GM23338 (cell line): Measurements from ENCODE around the gene OR4A47. TPM values are rescaled to one million over a fixed set of nuclear protein-coding genes. Genes with fewer than 3 reads are reported as not detected.

ENCODE experiments used
- ATAC-seq: fragments of 200-7000 bp; cut with Tn5 transposase; 3 replicates; pipeline ENCODE4 v1.9.1; 2020
- DNase-seq: peaks from one replicate; pipeline ENCODE4 v3.0.0-alpha.2; 2015; ENCODE audit warnings: low spot score
- H2AFZ ChIP-seq: fragments of 200-600 bp; sonication (generic); 2 replicates; pipeline ENCODE4 v1.8.0; 2016; ENCODE audit warnings: antibody characterized with exemption, mild to moderate bottlenecking, moderate library complexity
- H3F3A ChIP-seq: fragments of 200-600 bp; sonication (generic); replicated peaks from 2 replicates; pipeline ENCODE4 v1.8.0; 2017; ENCODE audit warnings: antibody characterized with exemption, mixed run types, low read depth
- H3K27ac ChIP-seq: fragments of 200-600 bp; sonication (generic); 2 replicates; pipeline ENCODE4 v1.6.1; 2016; ENCODE audit warnings: low read depth
- H3K27me3 ChIP-seq: fragments of 200-600 bp; sonication (generic); 2 replicates; pipeline ENCODE4 v1.8.0; 2016; ENCODE audit warnings: mild to moderate bottlenecking, mixed run types, moderate library complexity; ENCODE audit not compliant: insufficient read depth
- H3K36me3 ChIP-seq: fragments of 200-600 bp; sonication (generic); 2 replicates; pipeline ENCODE4 v1.8.0; 2016; ENCODE audit warnings: mild to moderate bottlenecking; ENCODE audit not compliant: insufficient read depth
- H3K4me1 ChIP-seq: fragments of 200-600 bp; sonication (generic); 2 replicates; pipeline ENCODE4 v1.8.0; 2016; ENCODE audit warnings: mild to moderate bottlenecking, moderate library complexity; ENCODE audit not compliant: insufficient read depth
- H3K4me2 ChIP-seq: fragments of 200-600 bp; sonication (generic); 2 replicates; pipeline ENCODE4 v1.7.1; 2017; ENCODE audit warnings: mixed run types
- H3K4me3 ChIP-seq: fragments of 200-600 bp; sonication (generic); 2 replicates; pipeline ENCODE4 v1.6.1; 2016; ENCODE audit warnings: mixed run types
- H3K79me2 ChIP-seq: fragments of 200-600 bp; sonication (generic); replicated peaks from 2 replicates; pipeline ENCODE4 v1.8.0; 2017; ENCODE audit warnings: mild to moderate bottlenecking; ENCODE audit not compliant: insufficient read depth
- H3K9me2 ChIP-seq: fragments of 200-600 bp; sonication (generic); 2 replicates; pipeline ENCODE4 v1.8.0; 2017; ENCODE audit not compliant: insufficient read depth
- H4K20me1 ChIP-seq: fragments of 200-600 bp; sonication (generic); replicated peaks from 2 replicates; pipeline ENCODE4 v1.8.0; 2017; ENCODE audit warnings: mild to moderate bottlenecking; ENCODE audit not compliant: insufficient read depth
- H3K27ac Mint-ChIP-seq: 2 replicates; pipeline ENCODE4 v1.8.0; 2020; ENCODE audit warnings: inconsistent platforms, mild to moderate bottlenecking, moderate library complexity, mixed read lengths
- H3K27me3 Mint-ChIP-seq: 3 replicates; pipeline ENCODE4 v1.8.0; 2022; ENCODE audit warnings: low read depth, mild to moderate bottlenecking, moderate library complexity, mixed read lengths, inconsistent platforms; ENCODE audit not compliant: insufficient read depth, poor library complexity
- H3K36me3 Mint-ChIP-seq: 3 replicates; pipeline ENCODE4 v1.8.0; 2021; ENCODE audit warnings: low read depth, mild to moderate bottlenecking, inconsistent platforms, moderate library complexity, mixed read lengths
- H3K4me1 Mint-ChIP-seq: 3 replicates; pipeline ENCODE4 v1.8.0; 2020; ENCODE audit warnings: mild to moderate bottlenecking, inconsistent platforms, mixed read lengths
- H3K4me3 Mint-ChIP-seq: 3 replicates; pipeline ENCODE4 v1.8.0; 2021; ENCODE audit warnings: moderate library complexity, mild to moderate bottlenecking, inconsistent platforms, mixed read lengths
- H3K9me3 Mint-ChIP-seq: 3 replicates; pipeline ENCODE4 v1.8.0; 2020; ENCODE audit warnings: moderate library complexity, mild to moderate bottlenecking, inconsistent platforms, mixed read lengths
- CREB1 ChIP-seq: fragments of 250-450 bp; sonication (Bioruptor Pico); IDR thresholded peaks from 2 replicates; pipeline ENCODE4 v1.5.0; 2020; ENCODE audit warnings: low read depth, mild to moderate bottlenecking, moderate library complexity
- EZH2 ChIP-seq: fragments of 200-600 bp; sonication (generic); IDR thresholded peaks from one replicate; pipeline ENCODE4 v1.8.0; 2017; ENCODE audit warnings: antibody characterized with exemption, mild to moderate bottlenecking, low read depth; ENCODE audit not compliant: unreplicated experiment
- EZH2phosphoT487 ChIP-seq: fragments of 200-600 bp; sonication (generic); IDR thresholded peaks from one replicate; pipeline ENCODE4 v1.8.1; 2018; ENCODE audit warnings: antibody characterized with exemption; ENCODE audit not compliant: unreplicated experiment
- JUNB ChIP-seq: IDR thresholded peaks from one replicate; pipeline ENCODE4 v1.6.1; 2016; ENCODE audit warnings: antibody characterized with exemption; ENCODE audit not compliant: unreplicated experiment
- NANOG ChIP-seq: IDR thresholded peaks from 2 replicates; pipeline ENCODE4 v1.6.1; 2016; ENCODE audit warnings: antibody characterized with exemption, borderline replicate concordance
- POLR2AphosphoS5 ChIP-seq: IDR thresholded peaks from 2 replicates; pipeline ENCODE4 v1.6.1; 2016; ENCODE audit warnings: antibody characterized with exemption, low read depth
- REST ChIP-seq: IDR thresholded peaks from one replicate; pipeline ENCODE4 v1.6.1; 2018; ENCODE audit warnings: antibody characterized with exemption; ENCODE audit not compliant: unreplicated experiment
- STAT1 ChIP-seq: IDR thresholded peaks from one replicate; pipeline ENCODE4 v1.6.1; 2016; ENCODE audit warnings: antibody characterized with exemption; ENCODE audit not compliant: unreplicated experiment
- ZNF114 ChIP-seq: fragments of 250-450 bp; sonication (Bioruptor Pico); IDR thresholded peaks from 2 replicates; pipeline ENCODE4 v1.5.0; 2020; ENCODE audit warnings: mild to moderate bottlenecking, moderate library complexity
- ZNF331 ChIP-seq: fragments of 250-450 bp; sonication (Bioruptor Pico); IDR thresholded peaks from 2 replicates; pipeline ENCODE4 v1.5.0; 2020; ENCODE audit warnings: low read depth, mild to moderate bottlenecking, moderate library complexity
- ZNF462 ChIP-seq: fragments of 250-450 bp; sonication (Bioruptor Pico); IDR thresholded peaks from 2 replicates; pipeline ENCODE4 v1.5.0; 2020; ENCODE audit warnings: mild to moderate bottlenecking, moderate library complexity
- polyA plus RNA-seq: library from polyadenylated mRNA; unstranded; fragments of >200 nt; fragmentation: Nextera tagmentation; extraction: Ambion mirVana; gene quantifications from 2 replicates; pipeline ENCODE4 v1.2.1, GENCODE V29; 2016
- total RNA-seq: library from RNA; depleted of rRNA; stranded (reverse); fragments of >200 nt; shearing (Covaris generic); gene quantifications from 2 replicates; pipeline ENCODE4 v1.2.3, GENCODE V29; 2014
- TF ChIP-seq, protein P1 (sequence below), 2 experiments: fragments of 200-600 bp in 1 of 2; sonication (generic) in 1 of 2; conservative IDR thresholded peaks; 2 replicates each; pipeline versions ENCODE4 v1.5.1 to v1.6.1; 2016 to 2017; ENCODE audit warnings: antibody characterized with exemption in 2 of 2, low read depth in 2 of 2, mild to moderate bottlenecking in 2 of 2, moderate library complexity in 1 of 2
- TF ChIP-seq, protein P2 (sequence below): IDR thresholded peaks from 2 replicates; pipeline ENCODE4 v1.6.1; 2016; ENCODE audit warnings: antibody characterized with exemption

Gene OR4A47
- total and polyA plus RNA-seq, 2 experiments from 2014 or later: not detected

GRCh38 chr11:48538991-48539390, 50.4 kb downstream of the OR4A47 start:
- peaks cover 13% of the 10 kb centered on the region for H3K36me3 Mint-ChIP-seq

More at GRCh38 chr11:48538991-48539390, 50.4 kb downstream of the OR4A47 start:
- no peaks in the 10 kb centered on the region for H3F3A ChIP-seq
- no peaks in the 10 kb centered on the region for H4K20me1 ChIP-seq
- H3K4me3 ChIP-seq: no peak overlapping the region
- H2AFZ ChIP-seq: no peak overlapping the region
- ATAC-seq (no peak), DNase-seq (no peak)
- no peaks in the 10 kb centered on the region for H3K9me2 ChIP-seq
- H3K4me2 ChIP-seq: no peak overlapping the region
- TF ChIP-seq ZNF114 (CRISPR knock-in tag) (no peak), STAT1 (no peak), ZNF462 (CRISPR knock-in tag) (no peak), JUNB (no peak), CREB1 (CRISPR knock-in tag) (no peak), REST (no peak), POLR2AphosphoS5 (no peak), ZNF331 (CRISPR knock-in tag) (no peak), NANOG (no peak), EZH2phosphoT487 (no peak), EZH2 (no peak)
- TF ChIP-seq, protein P1, sequence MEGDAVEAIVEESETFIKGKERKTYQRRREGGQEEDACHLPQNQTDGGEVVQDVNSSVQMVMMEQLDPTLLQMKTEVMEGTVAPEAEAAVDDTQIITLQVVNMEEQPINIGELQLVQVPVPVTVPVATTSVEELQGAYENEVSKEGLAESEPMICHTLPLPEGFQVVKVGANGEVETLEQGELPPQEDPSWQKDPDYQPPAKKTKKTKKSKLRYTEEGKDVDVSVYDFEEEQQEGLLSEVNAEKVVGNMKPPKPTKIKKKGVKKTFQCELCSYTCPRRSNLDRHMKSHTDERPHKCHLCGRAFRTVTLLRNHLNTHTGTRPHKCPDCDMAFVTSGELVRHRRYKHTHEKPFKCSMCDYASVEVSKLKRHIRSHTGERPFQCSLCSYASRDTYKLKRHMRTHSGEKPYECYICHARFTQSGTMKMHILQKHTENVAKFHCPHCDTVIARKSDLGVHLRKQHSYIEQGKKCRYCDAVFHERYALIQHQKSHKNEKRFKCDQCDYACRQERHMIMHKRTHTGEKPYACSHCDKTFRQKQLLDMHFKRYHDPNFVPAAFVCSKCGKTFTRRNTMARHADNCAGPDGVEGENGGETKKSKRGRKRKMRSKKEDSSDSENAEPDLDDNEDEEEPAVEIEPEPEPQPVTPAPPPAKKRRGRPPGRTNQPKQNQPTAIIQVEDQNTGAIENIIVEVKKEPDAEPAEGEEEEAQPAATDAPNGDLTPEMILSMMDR (conservative IDR thresholded peaks at IDR 0.05; ENCODE audit: low read depth in 2 of 2): no peak
- TF ChIP-seq, protein P2, sequence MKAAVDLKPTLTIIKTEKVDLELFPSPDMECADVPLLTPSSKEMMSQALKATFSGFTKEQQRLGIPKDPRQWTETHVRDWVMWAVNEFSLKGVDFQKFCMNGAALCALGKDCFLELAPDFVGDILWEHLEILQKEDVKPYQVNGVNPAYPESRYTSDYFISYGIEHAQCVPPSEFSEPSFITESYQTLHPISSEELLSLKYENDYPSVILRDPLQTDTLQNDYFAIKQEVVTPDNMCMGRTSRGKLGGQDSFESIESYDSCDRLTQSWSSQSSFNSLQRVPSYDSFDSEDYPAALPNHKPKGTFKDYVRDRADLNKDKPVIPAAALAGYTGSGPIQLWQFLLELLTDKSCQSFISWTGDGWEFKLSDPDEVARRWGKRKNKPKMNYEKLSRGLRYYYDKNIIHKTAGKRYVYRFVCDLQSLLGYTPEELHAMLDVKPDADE: no peak
- no peaks in the 10 kb centered on the region for H3K79me2 ChIP-seq
- H3K4me1 Mint-ChIP-seq: no peaks in the 10 kb centered on the region
- H3K9me3 Mint-ChIP-seq: peaks cover 78% of the 10 kb centered on the region
- H3K27me3 Mint-ChIP-seq: no peaks in the 10 kb centered on the region
- no peaks in the 10 kb centered on the region for H3K27me3 ChIP-seq
- H3K27ac ChIP-seq: no peak overlapping the region
- no peak overlapping the region for H3K27ac Mint-ChIP-seq
- no peaks in the 10 kb centered on the region for H3K4me1 ChIP-seq
- no peak overlapping the region for H3K4me3 Mint-ChIP-seq
- peaks cover 6% of the 10 kb centered on the region; the same call in 1 of the 2 replicates for H3K36me3 ChIP-seq
